Inferior parietal cortex (tissue), 1 donor: Measurements from ENCODE around the gene KHDRBS1.
"Not testable (repeated sequence)": the region's sequence is repeated elsewhere in the genome, so short reads cannot be mapped to it uniquely, and the experiment has no call there.

Source experiments
- DNase-seq: peaks from one replicate; pipeline ENCODE4 v3.0.0-alpha.2; 2016; ENCODE audit errors: extremely low spot score

Gene KHDRBS1

GRCh38 chr1:32013386-32014198 lies at the start of gene KHDRBS1:
Gene KHDRBS1, plus strand, starts transcription at chr1:32013868. Its CDS starts 128 bp downstream, at chr1:32013996.
- DNase-seq, result peak; percentile 99

GRCh38 chr1:31970873-31971272 lies 42.8 kb upstream of the KHDRBS1 start:
- DNase-seq, result no peak

- DNase-seq, result no peak
Observed at GRCh38 chr1:31976401-31976800, 37.3 kb upstream of the KHDRBS1 start.

- no peak for DNase-seq
Observed at GRCh38 chr1:31977385-31978131, 36.1 kb upstream of the KHDRBS1 start.

- DNase-seq, result no peak
Observed at GRCh38 chr1:31978843-31979400, 34.7 kb upstream of the KHDRBS1 start.

- DNase-seq, result no peak
Observed at GRCh38 chr1:31980835-31981455, 32.7 kb upstream of the KHDRBS1 start.

- no peak for DNase-seq
Observed at GRCh38 chr1:31981456-31981839, 32.2 kb upstream of the KHDRBS1 start.

GRCh38 chr1:31981972-31982371 lies 31.7 kb upstream of the KHDRBS1 start:
- DNase-seq, result no peak

GRCh38 chr1:31984419-31985347 lies 29.0 kb upstream of the KHDRBS1 start:
- no peak for DNase-seq

- DNase-seq, result no peak
Observed at GRCh38 chr1:31985430-31985829, 28.2 kb upstream of the KHDRBS1 start.

- no peak for DNase-seq
Observed at GRCh38 chr1:31987135-31987619, 26.5 kb upstream of the KHDRBS1 start.

- no peak for DNase-seq
Observed at GRCh38 chr1:31989964-31990363, 23.7 kb upstream of the KHDRBS1 start.

GRCh38 chr1:31991182-31991581 lies 22.5 kb upstream of the KHDRBS1 start:
- DNase-seq, result no peak

- DNase-seq, result no peak
Observed at GRCh38 chr1:31995263-31995662, 18.4 kb upstream of the KHDRBS1 start.

GRCh38 chr1:31996121-31996520 lies 17.5 kb upstream of the KHDRBS1 start:
- not testable (repeated sequence) for DNase-seq

- DNase-seq, result no peak
Observed at GRCh38 chr1:32001863-32002262, 11.8 kb upstream of the KHDRBS1 start.

GRCh38 chr1:32002285-32002684 lies 11.4 kb upstream of the KHDRBS1 start:
- DNase-seq, result not testable (repeated sequence)

GRCh38 chr1:32005522-32005921 lies 8.1 kb upstream of the KHDRBS1 start:
- DNase-seq, result no peak

- no peak for DNase-seq
Observed at GRCh38 chr1:32007591-32007940, 6.1 kb upstream of the KHDRBS1 start.

- no peak for DNase-seq
Observed at GRCh38 chr1:32010246-32010645, 3.4 kb upstream of the KHDRBS1 start.
